Vagina (tissue), 2 donors: ENCODE measurements around the gene SV2B.

Experiments
- CTCF ChIP-seq, 3 experiments: fragments of 450-650 bp in 2 of 3; fragments of 200-600 bp in 1 of 3; sonication (generic) in 1 of 3; IDR thresholded peaks; one replicate each; pipeline ENCODE4 v1.5.1; 2017 to 2019; ENCODE audit warnings: antibody characterized with exemption in 3 of 3, mild to moderate bottlenecking in 2 of 3, moderate library complexity in 2 of 3
- POLR2A ChIP-seq, 2 donors: fragments of 450-650 bp; IDR thresholded peaks; one replicate each; pipeline ENCODE4 v1.6.1; 2017; ENCODE audit warnings: antibody characterized with exemption in 2 of 2, mild to moderate bottlenecking in 2 of 2, moderate library complexity in 2 of 2
- POLR2AphosphoS5 ChIP-seq, 2 donors: sonication (generic); formaldehyde crosslinking; IDR thresholded peaks; one replicate each; pipeline ENCODE4 v1.9.0; 2017; ENCODE audit warnings: antibody characterized with exemption in 2 of 2, mild to moderate bottlenecking in 2 of 2, low read depth in 1 of 2; ENCODE audit not compliant: insufficient read depth in 1 of 2

- TF ChIP-seq CTCF (IDR thresholded peaks at IDR 0.05) (no peak), POLR2A (IDR thresholded peaks at IDR 0.05) (no peak), POLR2AphosphoS5 (IDR thresholded peaks at IDR 0.05; ENCODE audit: insufficient read depth in 1 of 2, low read depth in 1 of 2) (no peak)
Observed at GRCh38 chr15:91308855-91309254, 208.8 kb downstream of the SV2B start.
